GM21381 (cell line): ENCODE measurements around the gene AMOT.

Experiments used
- ATAC-seq: cut with Tn5 transposase; IDR thresholded peaks from one replicate; pipeline ENCODE4 v1.9.1; 2021; ENCODE audit warnings: mild to moderate bottlenecking, moderate library complexity; ENCODE audit not compliant: unreplicated experiment

The AMOT gene

GRCh38 chrX:112751076-112751475 lies 89.6 kb downstream of the AMOT start:
- no peak for ATAC-seq

GRCh38 chrX:112746812-112747595 lies 93.6 kb downstream of the AMOT start:
- no peak for ATAC-seq

GRCh38 chrX:112738347-112739033 lies 102.1 kb downstream of the AMOT start:
- ATAC-seq, result peak; percentile 66

GRCh38 chrX:112736310-112736709 lies 104.3 kb downstream of the AMOT start:
- ATAC-seq, result no peak

- no peak for ATAC-seq
These were observed 105.5 kb downstream of the AMOT start for GRCh38 chrX:112735147-112735546.

GRCh38 chrX:112734290-112734689 lies 106.3 kb downstream of the AMOT start:
- ATAC-seq, result no peak

- ATAC-seq, result no peak
These were observed 108.8 kb downstream of the AMOT start for GRCh38 chrX:112731793-112732192.
